Measurements from ENCODE around the gene OR6M1.

DNA sequence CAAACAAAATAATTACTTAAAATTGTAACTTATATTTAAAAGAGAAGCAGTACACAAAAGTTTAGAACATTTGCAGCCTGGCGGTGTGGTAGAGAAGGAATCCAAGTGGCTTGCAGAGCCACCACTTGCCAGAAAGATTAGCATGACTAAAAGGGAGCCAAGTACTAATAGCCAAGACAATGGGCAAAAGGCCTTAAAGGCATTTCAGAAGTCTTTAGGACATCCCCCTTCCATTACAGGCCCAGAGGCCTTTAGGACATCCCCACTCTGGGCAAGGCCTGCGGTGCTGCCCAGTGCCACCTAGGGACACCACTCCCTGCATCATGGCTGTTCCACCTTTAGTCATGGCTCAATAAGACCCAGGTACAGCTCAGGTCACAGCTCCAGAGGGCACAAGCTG lies 46.9 kb upstream of the OR6M1 start:
- TF ChIP-seq, protein P1, sequence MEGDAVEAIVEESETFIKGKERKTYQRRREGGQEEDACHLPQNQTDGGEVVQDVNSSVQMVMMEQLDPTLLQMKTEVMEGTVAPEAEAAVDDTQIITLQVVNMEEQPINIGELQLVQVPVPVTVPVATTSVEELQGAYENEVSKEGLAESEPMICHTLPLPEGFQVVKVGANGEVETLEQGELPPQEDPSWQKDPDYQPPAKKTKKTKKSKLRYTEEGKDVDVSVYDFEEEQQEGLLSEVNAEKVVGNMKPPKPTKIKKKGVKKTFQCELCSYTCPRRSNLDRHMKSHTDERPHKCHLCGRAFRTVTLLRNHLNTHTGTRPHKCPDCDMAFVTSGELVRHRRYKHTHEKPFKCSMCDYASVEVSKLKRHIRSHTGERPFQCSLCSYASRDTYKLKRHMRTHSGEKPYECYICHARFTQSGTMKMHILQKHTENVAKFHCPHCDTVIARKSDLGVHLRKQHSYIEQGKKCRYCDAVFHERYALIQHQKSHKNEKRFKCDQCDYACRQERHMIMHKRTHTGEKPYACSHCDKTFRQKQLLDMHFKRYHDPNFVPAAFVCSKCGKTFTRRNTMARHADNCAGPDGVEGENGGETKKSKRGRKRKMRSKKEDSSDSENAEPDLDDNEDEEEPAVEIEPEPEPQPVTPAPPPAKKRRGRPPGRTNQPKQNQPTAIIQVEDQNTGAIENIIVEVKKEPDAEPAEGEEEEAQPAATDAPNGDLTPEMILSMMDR (IDR thresholded peaks at IDR 0.05), result no peak
- TF ChIP-seq POLR2A (IDR thresholded peaks at IDR 0.05), result no peak

Data from testis (tissue), 2 donors.